HG03354 (cell line): ENCODE measurements around the gene AOPEP.

Experiments used
- ATAC-seq: cut with Tn5 transposase; IDR thresholded peaks from one replicate; pipeline ENCODE4 v1.9.1; 2021; ENCODE audit warnings: mild to moderate bottlenecking; ENCODE audit not compliant: unreplicated experiment, poor library complexity, severe bottlenecking

Gene AOPEP

GRCh38 chr9:94879230-94879629 is 152.7 kb downstream of the AOPEP start:
- ATAC-seq, result no peak

GRCh38 chr9:94881023-94881422 is 154.5 kb downstream of the AOPEP start:
- ATAC-seq, result no peak

- no peak for ATAC-seq
These were observed 155.0 kb downstream of the AOPEP start for GRCh38 chr9:94881454-94881853.

GRCh38 chr9:94881940-94882339 is 155.4 kb downstream of the AOPEP start:
- no peak for ATAC-seq

- no peak for ATAC-seq
These were observed 156.6 kb downstream of the AOPEP start for GRCh38 chr9:94882966-94883641.

GRCh38 chr9:94885854-94886447 is 159.5 kb downstream of the AOPEP start:
- no peak for ATAC-seq

- no peak for ATAC-seq
These were observed 161.2 kb downstream of the AOPEP start for GRCh38 chr9:94887721-94888120.

- no peak for ATAC-seq
These were observed 162.3 kb downstream of the AOPEP start for GRCh38 chr9:94888775-94889174.

GRCh38 chr9:94889628-94890027 is 163.1 kb downstream of the AOPEP start:
- no peak for ATAC-seq

GRCh38 chr9:94891183-94891582 is 164.7 kb downstream of the AOPEP start:
- no peak for ATAC-seq

- ATAC-seq, result no peak
These were observed 166.2 kb downstream of the AOPEP start for GRCh38 chr9:94892675-94893074.

- no peak for ATAC-seq
These were observed 167.7 kb downstream of the AOPEP start for GRCh38 chr9:94894094-94894699.

GRCh38 chr9:94895668-94896067 is 169.2 kb downstream of the AOPEP start:
- no peak for ATAC-seq

GRCh38 chr9:94896512-94896911 is 170.0 kb downstream of the AOPEP start:
- no peak for ATAC-seq

- no peak for ATAC-seq
These were observed 173.1 kb downstream of the AOPEP start for GRCh38 chr9:94899464-94900221.

- ATAC-seq, result no peak
These were observed 173.9 kb downstream of the AOPEP start for GRCh38 chr9:94900222-94901018.

GRCh38 chr9:94901019-94901363 is 174.5 kb downstream of the AOPEP start:
- ATAC-seq, result no peak

- ATAC-seq, result no peak
These were observed 177.5 kb downstream of the AOPEP start for GRCh38 chr9:94903961-94904421.

- ATAC-seq, result no peak
These were observed 178.3 kb downstream of the AOPEP start for GRCh38 chr9:94904806-94905205.

- no peak for ATAC-seq
These were observed 179.1 kb downstream of the AOPEP start for GRCh38 chr9:94905606-94906005.
